ELR (cell line): Measurements from ENCODE around the gene BBLN.

Experiments used
- DNase-seq: peaks from one replicate; pipeline ENCODE4 v3.0.0-alpha.2; 2015; ENCODE audit warnings: low read depth

Gene BBLN

DNA sequence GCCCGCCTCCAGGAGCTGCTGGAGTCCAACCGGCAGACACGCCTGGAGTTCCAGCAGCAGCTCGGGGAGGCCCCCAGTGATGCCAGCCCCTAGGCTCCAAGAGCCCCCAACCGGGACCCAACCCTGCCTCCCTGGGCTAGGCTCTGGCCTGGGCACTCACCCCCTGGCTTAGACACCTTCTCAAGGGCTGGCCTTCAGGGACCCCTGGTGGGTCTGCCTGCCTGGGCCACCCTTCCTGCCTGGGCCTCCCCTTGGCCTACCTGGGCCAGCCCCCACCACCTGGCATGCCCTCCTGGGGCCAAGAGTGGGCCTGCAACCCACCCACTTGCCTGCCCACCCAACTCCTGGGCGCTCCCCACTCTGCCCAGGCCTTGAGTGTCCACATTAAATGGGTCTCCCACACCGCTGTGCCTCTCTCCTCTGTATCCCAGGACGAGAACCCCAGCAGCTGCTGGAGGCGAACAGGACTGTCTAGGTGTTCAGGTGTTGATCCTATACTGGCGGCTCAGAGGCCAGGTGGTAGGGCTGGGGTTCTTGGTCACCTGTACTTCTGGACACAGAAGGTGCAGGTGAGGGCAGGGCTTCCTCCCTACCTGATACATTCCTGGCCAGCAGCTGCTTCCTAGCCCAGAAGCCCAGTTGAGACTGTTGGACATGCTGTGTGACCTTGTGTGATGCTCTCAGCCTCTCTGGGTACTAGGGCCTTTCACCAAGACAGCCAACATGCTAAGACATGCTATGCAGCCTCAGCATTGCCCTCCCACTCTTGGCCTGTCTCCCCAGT, 3.6 kb downstream of the BBLN start:
- no peak for DNase-seq

DNA sequence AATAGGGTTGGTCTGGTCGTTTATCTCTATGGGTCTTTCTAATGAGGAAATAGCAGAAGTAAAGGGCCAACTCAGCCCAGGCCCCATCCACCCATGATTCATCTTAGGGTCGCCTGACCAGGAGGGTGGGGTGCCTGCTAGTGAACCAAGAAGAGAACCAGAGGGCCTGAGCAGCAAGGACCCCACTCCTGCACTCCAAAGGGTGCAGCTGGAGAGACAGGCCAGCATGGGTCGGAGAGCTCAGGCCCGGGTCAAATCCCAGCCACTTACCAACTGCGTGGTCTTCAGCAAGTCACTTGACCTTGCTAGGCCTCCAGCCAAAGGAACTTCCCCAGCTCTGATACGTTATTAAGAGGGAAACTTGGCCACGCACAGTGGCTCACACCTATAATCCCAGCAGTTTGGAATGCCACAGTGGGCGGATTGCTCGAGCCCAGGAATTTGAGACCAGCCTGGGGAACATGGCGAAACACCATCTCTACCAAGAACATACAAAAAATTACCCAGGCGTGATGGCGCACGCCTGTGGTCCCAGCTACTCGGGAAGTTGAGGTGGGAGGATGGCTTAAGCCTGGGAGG, 4.3 kb downstream of the BBLN start:
- DNase-seq, result no peak

DNA sequence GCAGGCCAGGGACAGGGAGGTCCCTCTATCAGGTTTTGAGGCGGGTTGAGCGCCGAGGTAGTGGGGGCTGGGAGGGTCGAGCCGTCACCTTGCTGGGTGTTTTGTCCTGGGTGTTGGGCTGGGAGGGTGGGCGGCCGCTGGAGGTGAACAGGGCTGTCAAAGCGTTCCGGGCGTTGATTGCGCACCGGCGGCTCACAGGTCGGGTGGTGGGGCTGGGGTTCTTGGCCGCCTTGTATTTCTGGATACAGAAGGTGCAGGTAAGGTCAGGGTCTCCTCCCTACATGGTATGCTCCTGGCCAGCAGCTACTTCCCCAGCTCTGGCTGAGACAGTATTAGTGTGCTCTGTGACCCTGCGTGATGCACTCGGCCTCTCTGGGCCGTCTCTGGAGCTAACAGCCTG, 6.1 kb downstream of the BBLN start:
- no peak for DNase-seq

DNA sequence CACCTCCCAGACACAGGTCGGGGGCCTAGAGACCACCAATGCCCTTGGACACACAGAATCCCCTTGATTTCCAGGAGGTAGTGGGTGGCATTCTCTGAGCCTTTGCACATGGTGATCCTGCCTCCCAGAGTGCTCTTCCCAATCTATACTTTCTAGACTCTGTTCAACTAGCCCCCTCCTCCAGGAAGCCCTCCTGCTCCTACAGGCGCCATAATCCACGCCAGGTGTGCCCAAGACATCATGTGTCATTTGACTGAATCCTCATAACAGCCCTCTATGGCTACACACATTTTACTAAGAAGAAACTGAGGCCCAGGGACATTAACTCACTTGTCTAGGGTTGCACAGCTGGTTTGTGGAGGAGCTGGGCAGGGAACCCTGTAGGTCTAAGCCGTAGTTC, 7.1 kb downstream of the BBLN start:
- DNase-seq, result no peak

DNA sequence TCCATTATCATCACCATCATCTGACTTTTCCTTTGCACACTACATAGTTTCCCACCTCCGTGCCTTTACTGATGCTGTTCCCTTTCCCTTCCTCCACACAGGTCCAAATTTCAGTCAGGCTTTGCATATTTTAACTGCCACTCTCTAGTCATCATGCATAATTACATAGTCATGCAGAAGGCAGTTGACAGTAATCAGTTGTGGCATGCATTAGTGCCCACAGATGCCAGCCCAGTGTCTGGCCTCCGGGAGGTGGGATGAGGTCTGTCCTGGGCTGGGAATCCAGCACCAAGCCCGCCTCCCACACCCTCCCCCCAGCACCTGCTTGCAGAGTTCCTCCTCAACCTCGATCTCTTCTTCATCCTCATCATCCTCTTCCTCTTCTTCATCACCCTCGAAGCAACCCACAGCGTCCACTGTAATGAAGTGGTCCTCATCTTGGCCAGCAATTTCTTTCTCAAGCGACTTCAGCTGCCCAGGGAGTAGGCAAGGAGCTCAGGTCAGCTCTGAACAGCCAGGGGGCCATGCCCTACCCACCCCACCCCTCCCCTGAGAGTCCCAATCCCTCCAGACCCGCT, 8.8 kb downstream of the BBLN start:
- peak; percentile 54 for DNase-seq

DNA sequence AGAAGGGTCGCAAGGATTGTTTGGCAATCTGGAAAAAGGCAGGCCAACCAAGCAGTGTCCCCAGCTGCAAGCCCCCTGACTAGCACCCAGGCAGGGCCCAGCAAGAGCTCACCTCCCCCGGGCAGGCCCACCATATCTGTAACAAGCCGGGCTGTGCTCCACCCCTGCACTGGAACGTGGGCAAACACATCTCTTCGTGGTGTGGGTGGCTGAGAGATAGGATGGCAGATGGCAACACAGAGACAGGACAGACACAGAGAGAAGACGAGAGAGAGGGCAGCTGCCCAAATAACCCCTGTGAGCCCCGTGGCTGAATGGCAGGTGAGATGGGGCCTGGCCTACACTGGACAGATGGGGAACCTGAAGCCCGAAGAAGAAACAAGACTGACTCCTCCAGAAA, 9.4 kb downstream of the BBLN start:
- no peak for DNase-seq

DNA sequence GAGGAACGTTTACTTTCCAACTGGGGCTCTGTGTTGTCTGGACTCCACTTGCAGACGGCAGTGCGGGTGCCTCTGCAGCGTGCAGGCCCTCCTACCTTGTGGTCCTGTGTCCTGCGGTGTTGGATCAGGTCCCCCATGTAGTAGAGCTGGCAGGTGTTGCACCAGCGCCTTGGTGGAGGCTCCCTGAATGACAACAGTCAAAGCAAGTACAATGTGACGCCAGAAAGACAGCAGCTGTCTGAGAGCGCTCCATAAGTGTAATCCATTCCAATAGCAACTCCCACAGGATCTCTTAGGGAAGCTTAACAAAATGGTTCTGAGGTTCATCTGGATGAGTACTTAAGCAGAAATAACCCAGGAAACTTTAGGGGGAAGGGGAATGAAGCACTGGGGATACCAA, 9.9 kb downstream of the BBLN start:
- DNase-seq, result no peak

DNA sequence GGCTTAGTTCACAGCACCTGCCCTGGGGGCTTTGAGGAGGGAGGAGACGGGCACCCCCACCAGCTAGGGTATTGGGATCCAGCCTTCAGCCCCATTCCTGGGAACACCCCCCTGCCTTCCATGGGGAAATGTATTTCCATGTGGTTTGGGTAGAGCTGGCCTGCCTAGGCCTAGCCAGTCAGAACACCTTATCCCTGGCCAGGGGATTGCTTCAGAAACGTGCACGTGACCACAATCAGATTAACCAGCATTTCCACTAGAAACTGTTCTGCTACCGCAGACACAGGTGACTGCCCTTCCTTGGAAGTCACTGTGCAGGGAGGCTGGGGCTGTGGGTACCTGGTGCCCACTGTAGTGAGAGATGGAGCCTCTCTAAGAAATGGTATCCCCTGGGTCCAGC, 14.0 kb downstream of the BBLN start:
- no peak for DNase-seq

DNA sequence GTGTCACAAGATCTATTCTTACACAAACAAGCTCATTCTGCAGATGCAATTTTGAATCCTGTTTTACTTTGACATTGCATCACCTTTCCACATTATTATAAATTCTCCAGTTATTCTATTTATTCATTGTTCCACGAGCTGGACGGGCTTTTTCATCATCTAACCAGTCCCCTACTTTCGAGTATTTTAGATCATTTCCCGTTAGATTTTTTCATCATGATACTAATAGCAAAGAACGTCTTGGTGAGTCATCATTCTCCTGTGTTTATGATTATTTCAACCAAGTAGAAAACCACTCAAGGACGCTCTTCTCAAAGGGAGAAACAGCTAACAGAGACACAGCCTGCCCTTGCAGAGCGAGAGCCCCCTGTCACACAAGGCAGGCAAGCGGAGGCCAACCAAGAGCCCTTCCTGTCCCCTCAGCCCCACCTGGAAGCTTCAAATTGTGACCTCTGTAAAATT, 15.1 kb downstream of the BBLN start:
- DNase-seq, result peak; percentile 85

DNA sequence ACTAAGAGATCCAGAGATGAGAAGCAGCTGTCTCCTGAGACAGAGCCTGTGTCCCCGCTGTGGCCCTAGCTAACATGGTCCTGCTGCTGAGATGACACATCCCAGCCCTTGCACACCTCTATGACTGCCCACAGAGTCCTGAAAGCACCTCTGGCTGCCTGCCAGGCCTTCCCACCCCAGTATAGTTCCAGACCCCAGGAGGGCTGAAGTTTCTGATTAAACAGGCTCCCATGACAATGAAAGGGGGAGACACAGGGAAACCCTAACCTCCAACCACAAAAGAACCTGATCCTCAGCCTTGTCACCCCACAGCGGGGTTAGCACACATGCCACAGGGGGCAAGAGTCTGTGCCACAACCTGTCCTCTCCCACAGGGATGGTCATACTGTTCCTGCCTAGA, 15.7 kb downstream of the BBLN start:
- no peak for DNase-seq

DNA sequence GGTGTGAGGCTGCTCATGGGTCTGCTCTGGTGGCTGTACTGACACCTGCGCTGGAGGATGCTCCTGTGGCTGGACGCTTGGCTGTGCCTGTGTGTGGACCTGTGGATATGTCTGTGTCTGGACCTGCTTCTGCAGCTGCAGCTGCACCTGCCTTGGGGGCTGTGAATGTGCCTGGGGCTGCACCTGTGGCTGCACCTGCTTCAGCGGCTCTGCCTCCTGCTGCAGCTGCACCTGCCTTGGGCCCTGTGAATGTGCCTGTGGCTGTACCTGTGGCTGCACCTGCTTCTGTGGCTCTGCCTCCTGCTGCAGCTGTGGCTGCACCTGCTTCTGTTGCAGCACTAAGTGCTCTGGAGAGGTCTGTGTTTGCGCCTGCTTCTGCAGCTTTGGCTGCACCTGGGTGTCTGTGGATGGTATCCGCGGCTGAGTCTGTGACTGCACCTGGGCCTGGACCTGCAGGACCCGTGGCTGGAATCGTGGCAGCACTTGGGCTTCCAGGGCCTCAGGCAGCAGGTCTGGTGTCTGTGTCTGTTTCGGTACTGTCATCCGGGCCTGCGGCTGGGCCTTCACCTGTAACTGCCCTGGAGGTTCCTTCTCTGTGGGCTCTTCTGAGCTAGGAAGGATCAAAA, 18.9 kb downstream of the BBLN start:
- DNase-seq, result no peak

DNA sequence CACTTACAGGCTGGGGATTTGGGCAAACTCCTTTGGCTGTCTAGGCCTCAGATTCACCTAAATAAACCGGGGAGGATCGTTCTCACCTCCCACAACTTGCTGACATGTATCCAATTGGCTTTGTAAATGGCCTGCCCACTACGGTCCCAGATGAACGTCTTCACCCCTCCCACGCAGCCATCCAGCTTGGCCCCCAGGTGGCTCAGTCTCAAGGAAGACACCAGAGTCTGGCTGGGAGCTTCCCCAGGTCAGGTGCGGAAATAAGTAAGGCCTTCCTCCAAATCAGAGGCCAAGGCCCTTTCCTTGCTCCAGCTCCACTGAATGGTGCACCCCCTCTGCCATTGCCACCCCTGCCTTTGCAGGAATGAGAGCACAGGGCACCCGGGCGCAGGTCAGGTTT, 19.9 kb downstream of the BBLN start:
- no peak for DNase-seq

DNA sequence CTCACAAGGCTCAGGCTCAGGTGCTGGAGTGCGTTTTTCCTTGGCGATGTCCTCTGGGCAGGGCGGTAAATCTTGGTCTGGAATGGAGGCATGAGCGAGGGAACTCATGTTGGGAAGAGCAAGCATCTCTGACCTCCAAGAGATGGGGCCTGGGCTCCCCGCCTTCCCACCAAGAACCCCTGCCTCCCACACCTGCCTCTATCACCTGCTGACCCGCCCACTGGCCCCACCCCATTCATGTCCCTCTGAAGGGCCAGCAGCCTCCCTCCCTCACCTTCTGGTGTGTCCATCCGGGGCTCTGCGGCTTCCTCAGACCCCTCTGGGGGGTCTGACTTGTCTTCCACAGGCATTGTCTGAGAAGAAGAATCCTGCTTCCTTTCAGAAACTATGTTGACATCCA, 20.4 kb downstream of the BBLN start:
- no peak for DNase-seq

DNA sequence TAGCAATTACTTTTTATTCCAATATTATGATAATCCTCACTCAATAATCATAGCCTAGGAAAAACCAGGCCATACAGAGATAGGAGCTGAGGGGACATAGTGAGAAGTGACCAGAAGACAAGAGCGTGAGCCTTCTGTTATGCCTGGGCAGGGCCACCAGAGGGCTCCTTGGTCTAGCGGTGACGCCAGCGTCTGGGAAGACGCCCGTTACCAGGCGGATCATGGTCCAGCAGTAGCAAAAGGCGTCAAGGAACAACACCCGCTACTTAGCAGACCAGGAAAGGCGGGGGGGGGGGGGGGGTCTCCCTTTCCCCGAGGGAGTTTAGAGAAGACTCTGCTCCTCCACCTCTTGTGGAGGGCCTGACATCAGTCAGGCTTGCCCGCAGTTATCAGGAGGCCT, 21.4 kb downstream of the BBLN start:
- DNase-seq, result peak; percentile 51

DNA sequence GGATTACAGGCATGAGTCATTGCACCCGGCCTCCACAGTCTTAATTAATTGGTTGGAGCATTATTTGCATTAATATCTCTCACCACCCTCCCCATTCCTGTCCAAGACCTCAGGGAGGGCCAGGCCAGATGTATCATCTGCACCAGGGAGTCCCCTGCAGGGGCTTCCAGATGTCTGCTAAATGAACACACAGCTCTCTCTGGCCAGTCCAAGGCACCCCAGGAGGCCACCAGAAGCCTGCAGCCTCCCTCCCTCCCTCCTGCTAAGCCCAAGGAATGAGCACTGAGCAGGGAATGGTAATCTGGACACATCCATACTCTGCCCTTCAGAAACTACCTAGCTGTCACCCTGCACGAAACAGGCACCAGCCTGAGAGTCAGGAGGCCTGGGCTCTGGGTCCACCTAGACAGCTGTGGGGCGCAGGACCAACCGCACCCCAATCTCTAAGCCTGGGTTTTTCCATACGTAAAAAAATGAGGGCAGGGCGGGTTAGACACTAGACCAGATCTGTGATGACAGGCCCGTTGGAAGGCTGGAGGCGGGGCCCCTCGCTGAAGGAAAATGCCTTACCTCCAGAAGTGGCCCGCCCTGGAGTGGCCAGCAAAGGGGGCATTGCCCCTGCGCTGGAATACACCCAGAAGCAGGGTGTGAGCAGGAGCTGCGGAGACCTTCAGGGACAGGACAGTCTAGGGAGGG, 23.0 kb downstream of the BBLN start:
- no peak for DNase-seq

DNA sequence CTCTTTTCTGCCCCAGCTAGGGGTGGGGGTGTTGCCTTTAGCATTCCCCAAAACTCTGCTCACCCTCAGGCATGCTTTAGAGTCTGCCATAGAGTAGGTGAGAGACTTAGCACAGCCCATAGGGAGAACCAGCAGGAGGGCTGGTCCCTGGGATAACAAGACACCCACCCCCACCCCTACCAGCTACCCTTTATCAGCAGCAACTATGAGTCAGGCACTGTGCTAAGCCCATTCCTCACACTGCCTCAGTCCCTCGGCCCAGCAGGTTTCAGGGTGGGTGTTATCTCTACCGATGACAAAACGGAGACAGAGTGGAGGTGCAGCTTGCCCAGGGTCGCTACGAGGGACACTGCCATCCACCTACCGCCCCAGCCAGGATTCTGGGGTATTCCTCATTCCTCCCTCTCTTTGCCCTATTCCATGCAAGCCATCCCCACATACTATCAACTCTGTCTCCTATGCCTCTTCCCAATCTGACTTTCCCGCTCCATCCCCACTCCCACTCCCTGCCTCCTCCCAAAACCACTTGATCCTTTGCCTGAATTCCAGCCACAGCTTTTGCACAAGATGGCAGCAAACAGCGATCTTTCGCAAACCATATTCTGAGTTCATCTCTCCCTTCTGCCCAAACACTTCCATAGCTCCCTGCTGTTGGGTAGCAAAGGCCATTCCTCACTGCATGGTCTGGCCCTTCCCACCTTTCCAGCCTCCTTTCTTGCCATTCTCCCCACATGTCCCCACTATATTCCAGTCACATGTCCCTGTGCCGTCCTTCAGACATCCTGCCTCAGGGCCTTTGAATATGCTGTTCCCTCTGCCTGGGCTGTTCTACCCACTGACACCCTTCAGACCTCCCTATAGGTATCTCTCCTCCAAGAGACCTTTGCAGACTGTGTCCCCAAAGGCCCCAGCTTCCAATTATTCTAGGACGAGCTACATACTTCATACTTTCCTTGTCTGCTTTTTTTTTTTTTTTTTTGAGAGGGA, 26.2 kb downstream of the BBLN start:
- DNase-seq, result no peak

DNA sequence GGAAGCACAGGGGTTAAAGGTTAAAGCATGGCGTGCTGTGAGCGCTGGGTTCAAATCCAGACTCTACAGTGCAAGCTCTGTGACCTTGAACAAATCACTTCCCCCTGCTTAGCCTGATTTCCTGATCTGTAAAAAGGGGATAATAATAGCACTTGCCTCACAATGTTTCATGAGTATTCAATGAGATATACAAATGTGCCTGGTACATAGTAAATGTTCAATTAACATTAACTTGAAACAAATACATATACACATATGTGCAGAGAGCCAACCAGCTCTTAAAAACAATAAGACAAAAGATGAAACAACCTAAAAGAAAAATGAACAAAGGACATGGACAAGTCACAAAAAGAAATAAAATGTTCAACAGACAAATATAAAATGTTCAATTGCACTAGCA, 27.3 kb downstream of the BBLN start:
- no peak for DNase-seq

DNA sequence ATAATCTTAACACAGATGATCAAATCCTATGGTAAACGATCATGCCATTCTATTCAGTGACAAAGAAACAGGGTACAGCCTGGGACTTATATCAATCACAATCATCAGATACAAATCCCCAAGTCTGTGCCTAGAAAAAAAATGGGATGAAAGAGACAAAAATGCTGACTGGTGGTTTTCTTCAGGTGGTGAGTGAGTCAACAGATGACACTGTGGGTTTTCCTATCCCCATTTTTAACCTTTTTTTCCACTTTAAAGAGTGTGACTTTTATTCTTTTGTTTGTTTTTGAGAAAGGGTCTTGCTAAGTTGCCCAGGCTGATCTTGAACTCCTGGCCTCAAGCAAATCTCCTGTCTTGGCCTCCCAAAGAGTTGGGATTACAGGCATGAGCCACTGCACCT, 28.1 kb downstream of the BBLN start:
- peak; percentile 31 for DNase-seq

DNA sequence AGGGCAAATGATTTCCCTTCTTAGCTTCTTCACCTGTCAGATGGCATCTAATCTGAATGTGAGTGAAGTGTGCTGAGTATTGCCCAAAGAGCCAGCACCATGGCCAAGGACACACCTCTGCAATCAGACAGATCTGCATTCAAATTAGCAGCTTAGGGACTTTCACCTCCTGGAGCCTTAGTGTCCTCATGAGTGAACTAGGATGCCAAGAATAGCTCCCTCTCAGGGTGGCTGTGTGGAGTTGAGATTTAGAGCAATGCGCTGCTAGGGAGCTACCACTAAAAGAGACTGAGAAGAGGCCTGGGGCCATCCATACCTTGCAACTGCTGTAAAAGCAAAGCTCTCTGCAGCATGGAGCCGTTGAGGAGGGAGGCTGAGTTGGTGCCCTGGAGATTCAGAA, 29.9 kb downstream of the BBLN start:
- no peak for DNase-seq

DNA sequence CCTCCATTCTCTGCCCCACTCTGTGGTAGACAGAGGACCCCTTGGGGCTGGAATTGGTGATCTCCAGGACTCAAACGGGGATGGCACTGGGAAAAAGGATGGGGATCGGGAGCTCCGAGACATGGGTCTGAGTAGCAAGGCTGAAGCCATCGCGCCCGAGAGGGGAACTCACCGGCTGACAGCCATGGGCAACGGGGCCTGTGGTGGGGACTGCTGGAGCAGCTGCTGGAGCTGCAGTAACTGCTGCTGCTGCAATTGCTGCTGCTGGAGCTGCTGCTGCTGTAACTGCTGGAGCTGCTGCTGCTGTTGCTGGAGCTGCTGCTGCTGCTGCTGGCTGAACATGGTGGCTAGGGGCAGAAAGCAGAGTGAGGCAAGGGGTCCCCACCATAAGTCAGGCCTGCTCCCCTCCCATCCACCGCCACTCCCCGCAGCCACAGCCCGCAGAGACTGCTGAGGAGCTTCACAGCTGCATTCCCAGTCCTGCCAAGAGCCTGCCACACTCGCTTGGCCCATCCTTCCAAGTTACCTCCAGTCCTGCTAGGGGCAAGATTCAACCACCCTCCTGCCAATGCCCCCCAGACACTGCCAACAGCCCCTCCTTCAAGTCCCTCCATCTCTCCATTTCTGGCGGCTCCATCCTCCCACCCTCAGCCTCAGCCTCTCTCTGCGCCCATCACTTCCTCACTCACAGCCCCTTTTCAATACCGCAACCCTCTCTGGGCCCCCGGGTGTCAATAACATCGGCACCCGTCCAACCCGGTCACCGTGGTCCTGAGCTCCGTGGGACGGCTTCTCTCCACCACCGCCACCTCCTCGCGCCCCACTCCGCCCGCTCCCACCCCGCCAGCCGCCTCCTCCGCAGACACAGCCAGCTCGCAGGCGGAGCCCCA, 30.7 kb downstream of the BBLN start:
- peak; percentile 19 for DNase-seq
